ENCODE data around the gene OPCML.
A peak's percentile ranks its signal among the peaks of the same experiment; 100 is the strongest.

OPCML gene

GRCh38 chr11:133413703-133414102, 118.6 kb downstream of the OPCML start:
- DNase-seq, result no peak

GRCh38 chr11:133409799-133410198, 122.5 kb downstream of the OPCML start:
- no peak for DNase-seq

GRCh38 chr11:133408936-133409335, 123.4 kb downstream of the OPCML start:
- no peak for DNase-seq

GRCh38 chr11:133408402-133408801, 123.9 kb downstream of the OPCML start:
- DNase-seq, result no peak

- DNase-seq, result no peak
Measured at GRCh38 chr11:133406489-133406888, 125.8 kb downstream of the OPCML start.

GRCh38 chr11:133403900-133404299, 128.4 kb downstream of the OPCML start:
- DNase-seq, result no peak

- no peak for DNase-seq
Measured at GRCh38 chr11:133402551-133402950, 129.8 kb downstream of the OPCML start.

GRCh38 chr11:133399855-133400625, 132.3 kb downstream of the OPCML start:
- peak in 2 of 56 donors; percentile 4 to 8 for DNase-seq

- DNase-seq, result no peak
Measured at GRCh38 chr11:133399294-133399693, 133.0 kb downstream of the OPCML start.

GRCh38 chr11:133390803-133391202, 141.5 kb downstream of the OPCML start:
- DNase-seq, result no peak

- DNase-seq, result no peak
Measured at GRCh38 chr11:133388975-133389568, 143.2 kb downstream of the OPCML start.

GRCh38 chr11:133388260-133388659, 144.0 kb downstream of the OPCML start:
- no peak for DNase-seq

GRCh38 chr11:133386852-133387251, 145.4 kb downstream of the OPCML start:
- DNase-seq, result no peak

- DNase-seq, result no peak
Measured at GRCh38 chr11:133386262-133386661, 146.0 kb downstream of the OPCML start.

- no peak for DNase-seq
Measured at GRCh38 chr11:133385781-133386180, 146.5 kb downstream of the OPCML start.

- no peak for DNase-seq
Measured at GRCh38 chr11:133384731-133385130, 147.6 kb downstream of the OPCML start.

GRCh38 chr11:133383689-133384088, 148.6 kb downstream of the OPCML start:
- DNase-seq, result no peak

GRCh38 chr11:133383201-133383600, 149.1 kb downstream of the OPCML start:
- no peak for DNase-seq

GRCh38 chr11:133382131-133382812, 150.0 kb downstream of the OPCML start:
- peak in 19 of 56 donors; percentile 7 to 44 (median 18) for DNase-seq

- DNase-seq, result peak in 7 of 56 donors; percentile 11 to 34 (median 26)
Measured at GRCh38 chr11:133381761-133382130, 150.6 kb downstream of the OPCML start.

GRCh38 chr11:133366147-133366546, 166.2 kb downstream of the OPCML start:
- DNase-seq, result no peak

- no peak for DNase-seq
Measured at GRCh38 chr11:133362916-133363315, 169.4 kb downstream of the OPCML start.

GRCh38 chr11:133362156-133362555, 170.1 kb downstream of the OPCML start:
- no peak for DNase-seq
